Measurements from ENCODE around the gene LTBP1.

- TF ChIP-seq EZH2 (IDR thresholded peaks at IDR 0.05; ENCODE audit: borderline replicate concordance, low read length) (no peak), CTCF (conservative IDR thresholded peaks at IDR 0.05 in 1 of 2, IDR thresholded peaks at IDR 0.05 in 1 of 2; ENCODE audit: extremely low read depth in 1 of 2, insufficient read depth in 1 of 2, low read depth in 1 of 2, low read length in 2 of 2) (no peak)
These were observed 157.4 kb downstream of the LTBP1 start for GRCh38 chr2:33104052-33104623.
